IPS-20b (cell line): ENCODE results near the gene UNC5C.
"Not testable (repeated sequence)": the region's sequence is repeated elsewhere in the genome, so short reads cannot be mapped to it uniquely, and the experiment has no call there.

Experiments
- H3K27ac ChIP-seq: one replicate; pipeline ENCODE4 v1.5.1; 2013; ENCODE audit warnings: low read length
- H3K27me3 ChIP-seq: 2 replicates; pipeline ENCODE4 v1.6.1; 2013; ENCODE audit warnings: mild to moderate bottlenecking, low read length, inconsistent platforms; ENCODE audit not compliant: insufficient read depth
- H3K36me3 ChIP-seq: 2 replicates; pipeline ENCODE4 v1.6.1; 2013; ENCODE audit warnings: low read depth, mild to moderate bottlenecking, inconsistent platforms, low read length, moderate library complexity; ENCODE audit not compliant: insufficient read depth
- H3K4me1 ChIP-seq: 2 replicates; pipeline ENCODE4 v1.6.1; 2013; ENCODE audit warnings: mild to moderate bottlenecking, control low read depth, inconsistent platforms, low read length, moderate library complexity; ENCODE audit not compliant: insufficient read depth
- H3K4me3 ChIP-seq: 2 replicates; pipeline ENCODE4 v1.5.1; 2013; ENCODE audit warnings: mild to moderate bottlenecking, low read length, inconsistent platforms
- H3K9ac ChIP-seq: 2 replicates; pipeline ENCODE4 v1.6.1; 2013; ENCODE audit warnings: low read depth, mild to moderate bottlenecking, inconsistent platforms, low read length, moderate library complexity
- H3K9me3 ChIP-seq: 2 replicates; pipeline ENCODE4 v1.6.1; 2013; ENCODE audit warnings: mild to moderate bottlenecking, low read depth, low read length, inconsistent platforms; ENCODE audit not compliant: insufficient read depth

UNC5C gene

GRCh38 chr4:95153182-95153581 lies 395.6 kb downstream of the UNC5C start:
- H3K4me1 ChIP-seq, result 0 out of 2 replicates have a peak, but pooled peaks cover 2% of the 10 kb centered on the region
- no peak overlapping the region for H3K9ac ChIP-seq
- H3K36me3 ChIP-seq, result no peaks in the 10 kb centered on the region
- no peaks in the 10 kb centered on the region for H3K9me3 ChIP-seq
- no peaks in the 10 kb centered on the region for H3K27me3 ChIP-seq
- no peak overlapping the region for H3K4me3 ChIP-seq
- no peak overlapping the region for H3K27ac ChIP-seq

DNA sequence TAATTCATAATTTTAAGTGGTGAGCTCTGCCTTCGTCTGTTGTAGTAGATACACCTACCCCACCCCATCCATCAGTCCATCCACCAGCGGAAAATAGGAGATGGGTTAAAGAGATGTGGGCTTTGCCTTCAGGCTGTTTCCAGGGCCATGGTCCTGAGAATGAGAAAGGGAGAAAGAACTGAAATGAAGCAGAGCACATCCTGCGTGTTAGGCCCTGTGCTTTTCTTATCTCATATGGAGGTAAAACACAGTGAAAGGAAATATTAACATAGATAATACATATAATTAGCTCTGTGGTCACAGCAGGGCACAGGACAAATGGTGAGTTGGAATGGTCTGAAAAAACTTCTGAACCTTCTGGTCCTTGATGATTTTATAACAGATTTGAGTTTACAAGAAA lies 397.5 kb downstream of the UNC5C start:
- Histone ChIP-seq H3K27me3 (no peaks in the 10 kb centered on the region), H3K9me3 (no peaks in the 10 kb centered on the region), H3K36me3 (no peaks in the 10 kb centered on the region), H3K4me1 (0 out of 2 replicates have a peak, but pooled peaks cover 2% of the 10 kb centered on the region), H3K9ac (no peak overlapping the region), H3K4me3 (no peak overlapping the region), H3K27ac (no peak overlapping the region)

DNA sequence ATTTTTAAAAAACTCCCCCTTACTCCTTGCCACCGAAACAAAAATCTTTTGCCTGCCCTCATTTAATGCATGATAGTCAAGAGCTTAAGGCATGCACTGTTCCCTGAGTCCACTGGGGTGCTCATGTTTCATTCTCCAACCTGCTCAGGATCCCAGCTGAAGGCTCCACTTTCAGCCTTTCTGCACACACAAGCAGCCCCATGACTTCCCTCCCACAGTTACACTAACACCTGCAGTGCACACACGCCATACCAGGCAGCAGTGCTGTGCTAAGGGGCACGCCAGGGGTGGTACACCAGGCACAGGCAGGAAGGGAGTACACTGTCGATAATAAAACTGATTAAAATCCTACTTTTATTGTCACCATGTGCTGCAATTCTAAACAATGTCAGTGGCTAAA lies 405.8 kb downstream of the UNC5C start:
- no peak overlapping the region for H3K27ac ChIP-seq
- no peaks in the 10 kb centered on the region for H3K36me3 ChIP-seq
- no peak overlapping the region for H3K9ac ChIP-seq
- no peaks in the 10 kb centered on the region; the same call in 1 of the 2 replicates for H3K27me3 ChIP-seq
- 0 out of 2 replicates have a peak, but pooled peaks cover 4% of the 10 kb centered on the region for H3K4me1 ChIP-seq
- H3K4me3 ChIP-seq, result no peak overlapping the region
- peaks cover 16% of the 10 kb centered on the region for H3K9me3 ChIP-seq

- Histone ChIP-seq H3K4me3 (no peak overlapping the region), H3K9ac (no peak overlapping the region), H3K9me3 (peaks cover 16% of the 10 kb centered on the region), H3K27ac (no peak overlapping the region), H3K27me3 (no peaks in the 10 kb centered on the region; the same call in 1 of the 2 replicates), H3K4me1 (0 out of 2 replicates have a peak, but pooled peaks cover 3% of the 10 kb centered on the region), H3K36me3 (no peaks in the 10 kb centered on the region)
Observed at GRCh38 chr4:95141361-95141760, 407.4 kb downstream of the UNC5C start.

DNA sequence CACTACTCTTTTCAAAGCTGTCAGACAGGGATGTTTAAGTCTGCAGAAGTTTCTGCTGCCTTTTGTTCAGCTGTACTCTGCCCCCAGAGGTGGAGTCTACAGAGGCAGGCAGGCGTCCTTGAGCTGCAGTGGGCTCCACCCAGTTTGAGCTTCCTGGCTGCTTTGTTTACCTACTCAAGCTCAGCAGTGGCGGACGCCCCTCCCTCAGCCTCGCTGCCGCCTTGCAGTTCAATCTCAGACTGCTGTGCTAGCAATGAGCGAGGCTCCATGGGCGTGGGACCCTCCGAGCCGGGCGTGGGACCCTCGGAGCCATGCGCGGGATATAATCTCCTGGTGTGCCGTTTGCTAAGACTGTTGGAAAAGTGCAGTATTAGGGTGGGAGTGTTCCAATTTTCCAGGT lies 409.3 kb downstream of the UNC5C start:
- H3K4me3 ChIP-seq, H3K9ac ChIP-seq, H3K27ac ChIP-seq, H3K27me3 ChIP-seq, H3K36me3 ChIP-seq, H3K4me1 ChIP-seq: not testable (repeated sequence)
- peaks cover 16% of the 10 kb centered on the region for H3K9me3 ChIP-seq

GRCh38 chr4:95134016-95134415 lies 414.8 kb downstream of the UNC5C start:
- H3K9me3 ChIP-seq, H3K36me3 ChIP-seq, H3K9ac ChIP-seq, H3K4me3 ChIP-seq, H3K4me1 ChIP-seq, H3K27me3 ChIP-seq, H3K27ac ChIP-seq: not testable (repeated sequence)

DNA sequence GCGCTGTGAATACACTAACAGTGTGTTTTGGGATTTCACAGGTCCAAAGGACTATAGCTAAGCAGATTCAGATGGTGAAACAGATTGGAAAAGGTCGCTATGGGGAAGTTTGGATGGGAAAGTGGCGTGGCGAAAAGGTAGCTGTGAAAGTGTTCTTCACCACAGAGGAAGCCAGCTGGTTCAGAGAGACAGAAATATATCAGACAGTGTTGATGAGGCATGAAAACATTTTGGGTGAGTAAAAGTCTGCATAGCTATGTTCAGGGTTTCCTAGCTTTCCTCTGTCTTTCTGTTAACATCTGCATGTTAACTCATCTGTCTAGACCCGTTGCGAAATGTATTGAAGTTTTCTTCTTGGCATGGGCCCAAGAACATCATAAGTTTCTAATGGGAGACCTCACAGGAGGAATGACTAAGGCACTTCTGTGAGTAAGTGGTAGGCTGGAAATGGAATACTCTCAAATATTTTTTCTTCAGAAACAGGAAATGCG lies 418.9 kb downstream of the UNC5C start:
- no peaks in the 10 kb centered on the region for H3K27me3 ChIP-seq
- H3K27ac ChIP-seq, result no peak overlapping the region
- no peak overlapping the region; the same call in 1 of the 2 replicates for H3K9ac ChIP-seq
- H3K4me1 ChIP-seq, result no peaks in the 10 kb centered on the region; the same call in 1 of the 2 replicates
- H3K9me3 ChIP-seq, result no peaks in the 10 kb centered on the region
- H3K4me3 ChIP-seq, result no peak overlapping the region
- H3K36me3 ChIP-seq, result no peaks in the 10 kb centered on the region

DNA sequence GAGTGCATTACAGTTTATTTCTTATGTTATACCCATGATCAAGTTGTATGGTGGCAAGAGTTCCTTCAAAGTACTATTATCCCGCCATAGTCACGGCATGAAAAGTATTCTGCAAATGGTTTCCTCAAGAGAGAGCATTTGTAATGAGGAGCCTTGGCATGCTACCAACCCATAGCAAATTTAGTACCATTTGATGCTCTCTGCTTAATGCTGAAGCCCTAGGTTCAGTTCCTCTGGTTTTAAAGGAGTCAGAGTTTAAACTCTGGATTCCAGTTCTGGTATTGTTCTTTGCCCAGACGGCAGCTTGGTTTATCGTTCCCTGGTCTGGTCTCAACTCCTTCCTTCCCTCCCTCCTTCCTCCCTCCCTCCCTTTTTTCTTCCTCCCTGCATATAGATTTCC lies 419.7 kb downstream of the UNC5C start:
- H3K4me3 ChIP-seq, result no peak overlapping the region
- no peak overlapping the region for H3K27ac ChIP-seq
- no peaks in the 10 kb centered on the region for H3K9me3 ChIP-seq
- H3K4me1 ChIP-seq, result no peaks in the 10 kb centered on the region; the same call in 1 of the 2 replicates
- H3K36me3 ChIP-seq, result no peaks in the 10 kb centered on the region
- H3K9ac ChIP-seq, result no peak overlapping the region
- no peaks in the 10 kb centered on the region for H3K27me3 ChIP-seq

- no peak overlapping the region for H3K27ac ChIP-seq
- no peaks in the 10 kb centered on the region; the same call in 1 of the 2 replicates for H3K4me1 ChIP-seq
- H3K4me3 ChIP-seq, result no peak overlapping the region
- H3K9ac ChIP-seq, result no peak overlapping the region
- H3K36me3 ChIP-seq, result no peaks in the 10 kb centered on the region
- no peaks in the 10 kb centered on the region for H3K27me3 ChIP-seq
- H3K9me3 ChIP-seq, result no peaks in the 10 kb centered on the region
Observed at GRCh38 chr4:95124906-95125504, 423.8 kb downstream of the UNC5C start.

- Histone ChIP-seq H3K9me3 (no peaks in the 10 kb centered on the region), H3K9ac (no peak overlapping the region), H3K4me1 (no peaks in the 10 kb centered on the region), H3K27ac (no peak overlapping the region), H3K27me3 (no peaks in the 10 kb centered on the region), H3K4me3 (no peak overlapping the region), H3K36me3 (no peaks in the 10 kb centered on the region)
Observed at GRCh38 chr4:95122001-95122400, 426.8 kb downstream of the UNC5C start.

DNA sequence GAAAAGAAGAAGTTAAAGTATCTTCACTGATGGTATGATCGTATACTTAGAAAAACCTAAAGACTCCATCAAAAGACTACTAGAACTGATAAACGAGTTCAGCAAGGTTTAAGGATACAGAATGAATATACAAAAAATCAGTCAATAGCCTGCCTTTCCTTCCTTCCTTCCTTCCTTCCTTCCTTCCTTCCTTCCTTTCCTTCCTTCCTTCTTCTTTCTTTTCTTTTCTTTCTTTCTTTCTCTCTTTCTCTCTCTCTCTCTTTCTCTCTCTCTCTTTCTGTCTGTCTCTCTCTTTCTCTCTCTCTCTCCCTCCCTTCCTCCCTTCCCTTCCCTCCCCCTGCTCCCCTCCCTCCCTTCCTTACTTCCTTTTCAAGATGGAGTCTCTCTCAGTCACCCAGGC lies 428.3 kb downstream of the UNC5C start:
- Histone ChIP-seq H3K27ac (no peak overlapping the region), H3K4me1 (no peaks in the 10 kb centered on the region), H3K27me3 (no peaks in the 10 kb centered on the region), H3K9me3 (no peaks in the 10 kb centered on the region), H3K4me3 (no peak overlapping the region), H3K36me3 (no peaks in the 10 kb centered on the region), H3K9ac (no peak overlapping the region)

GRCh38 chr4:95118497-95118896 lies 430.3 kb downstream of the UNC5C start:
- H3K4me1 ChIP-seq, result no peaks in the 10 kb centered on the region
- no peak overlapping the region for H3K4me3 ChIP-seq
- no peaks in the 10 kb centered on the region for H3K36me3 ChIP-seq
- no peaks in the 10 kb centered on the region for H3K9me3 ChIP-seq
- H3K27ac ChIP-seq, result no peak overlapping the region
- H3K27me3 ChIP-seq, result no peaks in the 10 kb centered on the region
- no peak overlapping the region for H3K9ac ChIP-seq
